GM21360 (cell line): ENCODE data around the gene ETV7.
A peak's percentile ranks its signal among the peaks of the same experiment; 100 is the strongest.
"Not testable (repeated sequence)": the region's sequence is repeated elsewhere in the genome, so short reads cannot be mapped to it uniquely, and the experiment has no call there.

Source experiments
- ATAC-seq: cut with Tn5 transposase; IDR thresholded peaks from one replicate; pipeline ENCODE4 v1.9.1; 2021; ENCODE audit warnings: mild to moderate bottlenecking, moderate library complexity; ENCODE audit not compliant: unreplicated experiment

ETV7 gene

GRCh38 chr6:36364669-36365479 is 22.6 kb downstream of the ETV7 start:
- no peak for ATAC-seq

DNA sequence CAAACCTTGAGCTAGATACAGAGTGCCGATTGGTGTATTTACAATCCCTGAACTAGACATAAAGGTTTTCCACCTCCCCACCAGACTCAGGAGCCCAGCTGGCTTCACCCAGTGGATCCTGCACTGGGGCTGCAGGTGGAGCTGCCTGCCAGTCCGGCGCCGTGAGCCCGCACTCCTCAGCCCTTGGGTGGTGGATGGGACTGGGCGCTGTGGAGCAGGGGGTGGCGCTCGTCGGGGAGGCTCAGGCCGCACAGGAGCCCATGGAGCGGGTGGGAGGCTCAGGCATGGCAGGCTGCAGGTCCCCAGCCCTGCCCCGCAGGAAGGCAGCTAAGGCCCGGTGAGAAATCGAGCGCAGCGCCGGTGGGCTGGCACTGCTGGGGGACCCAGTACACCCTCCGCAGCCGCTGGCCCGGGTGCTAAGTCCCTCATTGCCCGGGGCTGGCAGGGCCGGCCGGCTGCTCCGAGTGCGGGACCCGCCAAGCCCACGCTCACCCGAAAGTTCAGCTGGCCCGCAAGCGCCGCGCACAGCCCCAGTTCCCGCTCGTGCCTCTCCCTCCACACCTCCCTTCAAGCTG is 23.3 kb downstream of the ETV7 start:
- ATAC-seq, result not testable (repeated sequence)

DNA sequence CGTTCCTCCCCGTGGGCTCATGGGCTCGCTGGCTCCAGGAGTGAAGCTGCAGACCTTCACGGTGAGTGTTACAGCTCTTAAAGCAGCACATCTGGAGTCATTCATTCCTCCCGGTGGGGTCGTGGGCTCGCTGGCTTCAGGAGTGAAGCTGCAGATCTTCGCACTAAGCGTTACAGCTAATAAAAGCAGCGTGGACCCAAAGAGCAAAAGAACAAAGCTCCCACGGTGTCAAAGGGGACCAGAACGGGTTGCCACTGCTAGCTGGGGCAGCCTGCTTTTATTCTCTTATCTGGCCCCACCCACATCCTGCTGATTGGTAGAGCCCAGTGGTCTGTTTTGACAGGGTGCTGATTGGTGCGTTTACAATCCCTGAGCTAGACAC is 24.1 kb downstream of the ETV7 start:
- ATAC-seq, result not testable (repeated sequence)

DNA sequence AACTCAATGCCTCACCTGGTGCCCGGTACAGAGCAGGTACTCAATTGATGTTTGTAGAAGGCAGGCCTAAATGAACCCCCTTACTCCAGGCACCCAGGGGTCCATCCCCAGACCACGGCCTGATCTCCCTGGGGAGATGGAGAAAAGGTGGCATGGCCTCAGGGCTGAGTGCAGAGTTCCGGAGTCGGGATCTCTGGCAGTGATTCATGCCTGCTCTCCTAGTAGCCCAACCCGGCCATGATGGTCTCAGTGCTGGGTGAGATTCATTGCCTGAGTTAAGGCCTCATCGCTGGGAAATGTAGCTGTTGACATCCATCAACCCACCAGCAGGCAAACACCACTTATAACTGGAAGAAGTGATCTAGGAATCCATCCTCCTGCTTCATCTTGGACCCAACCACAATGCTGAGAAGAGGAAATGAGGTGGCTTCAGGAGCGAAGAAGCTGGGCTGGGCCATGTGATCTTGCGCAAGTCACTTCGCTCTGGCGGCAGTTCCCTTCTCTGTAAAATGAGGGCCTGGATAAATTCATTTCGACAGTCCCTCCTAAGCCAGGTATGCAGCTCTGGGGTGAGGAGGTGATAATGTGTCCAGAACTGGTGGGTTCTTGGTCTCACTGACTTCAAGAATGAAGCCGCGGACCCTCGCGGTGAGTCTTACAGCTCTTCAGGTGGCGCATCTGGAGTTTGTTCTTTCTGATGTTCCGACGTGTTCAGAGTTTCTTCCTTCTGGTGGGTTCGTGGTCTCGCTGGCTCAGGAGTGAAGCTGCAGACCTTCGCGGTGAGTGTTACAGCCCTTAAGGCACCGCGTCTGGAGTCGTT is 24.7 kb downstream of the ETV7 start:
- no peak for ATAC-seq

DNA sequence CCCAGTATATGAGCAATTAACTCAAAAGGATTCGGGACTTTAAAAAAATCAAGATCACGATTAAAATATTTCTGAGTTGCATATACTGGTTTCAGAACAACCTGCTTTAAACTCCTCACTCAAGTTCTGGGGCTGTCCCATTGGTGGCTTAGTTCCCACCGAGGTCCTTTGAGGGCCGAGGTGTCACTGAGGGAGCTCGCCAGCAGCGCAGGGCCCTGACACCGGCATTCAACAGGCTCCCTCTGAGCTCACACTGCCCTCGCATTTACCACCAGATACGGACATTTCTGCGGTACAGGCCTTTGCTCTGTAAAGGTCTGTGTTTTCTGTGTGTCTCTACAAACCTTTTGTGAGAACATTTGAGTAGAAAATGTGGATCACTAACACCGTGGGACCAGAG is 26.4 kb downstream of the ETV7 start:
- no peak for ATAC-seq

DNA sequence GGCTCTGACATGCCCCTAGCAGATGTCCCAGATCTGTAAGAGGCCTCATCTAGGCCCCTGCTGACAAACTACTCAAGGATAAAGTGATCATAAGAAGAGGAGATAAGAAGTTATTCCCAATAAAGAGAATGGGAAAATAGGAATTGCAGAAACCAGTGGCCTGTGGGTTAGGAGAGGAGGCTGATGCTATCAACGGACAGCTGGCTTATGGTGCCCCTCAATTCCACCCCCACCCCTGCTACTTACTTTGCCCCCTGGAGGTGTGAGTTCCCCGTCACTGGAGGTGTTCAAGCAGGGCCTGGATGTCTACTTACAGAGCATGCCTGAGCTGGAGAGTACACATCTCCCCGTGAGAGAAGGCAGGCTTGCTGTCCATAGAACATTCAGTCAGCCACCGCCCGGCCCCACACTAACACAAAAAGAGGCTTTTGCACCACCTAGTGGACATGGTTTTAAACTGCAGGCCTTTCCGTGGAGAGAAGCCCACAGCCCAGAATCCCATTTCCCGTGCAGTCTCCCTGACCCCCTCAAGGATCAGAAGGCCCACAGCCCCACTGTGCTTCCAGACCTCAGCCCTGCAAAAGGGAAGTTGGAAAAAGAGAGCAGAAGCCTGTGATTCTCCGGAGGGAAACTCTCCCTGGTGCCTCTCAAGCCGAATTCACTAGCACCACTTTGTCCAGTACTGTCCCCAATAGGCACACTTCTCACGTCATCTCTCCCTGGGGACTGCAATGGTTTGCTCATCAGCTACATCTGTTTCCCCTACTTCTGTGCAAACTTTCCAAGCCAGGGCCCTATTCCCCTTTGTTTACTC is 27.0 kb downstream of the ETV7 start:
- no peak for ATAC-seq

- ATAC-seq, result peak; percentile 40
These were observed 29.1 kb downstream of the ETV7 start for GRCh38 chr6:36358226-36358915.

- ATAC-seq, result no peak
These were observed 29.6 kb downstream of the ETV7 start for GRCh38 chr6:36357872-36358225.

- ATAC-seq, result no peak
These were observed 31.6 kb downstream of the ETV7 start for GRCh38 chr6:36355819-36356218.

DNA sequence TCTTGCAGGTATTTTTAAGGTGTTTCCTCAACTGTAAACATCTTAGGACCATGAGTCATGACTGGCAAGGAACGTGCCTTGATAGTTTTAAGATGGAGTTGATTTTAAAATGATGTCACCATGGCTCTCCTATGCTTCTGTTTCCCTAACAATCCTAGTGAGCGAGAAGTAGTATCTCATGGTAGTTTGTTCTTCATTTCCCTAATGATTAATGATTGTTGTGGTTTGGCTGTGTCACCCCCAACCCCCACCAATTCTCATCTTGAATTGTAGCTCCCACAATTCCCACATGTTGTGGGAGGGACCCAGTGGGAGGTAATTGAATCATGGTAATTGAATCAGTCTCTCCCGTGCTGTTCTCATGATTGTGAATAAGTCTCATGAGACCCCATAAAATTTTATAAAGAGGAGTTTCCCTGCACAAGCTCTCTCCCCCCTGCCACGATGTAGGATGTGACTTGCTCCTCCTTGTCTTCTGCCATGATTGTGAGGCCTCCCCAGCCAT is 34.0 kb downstream of the ETV7 start:
- ATAC-seq, result no peak

DNA sequence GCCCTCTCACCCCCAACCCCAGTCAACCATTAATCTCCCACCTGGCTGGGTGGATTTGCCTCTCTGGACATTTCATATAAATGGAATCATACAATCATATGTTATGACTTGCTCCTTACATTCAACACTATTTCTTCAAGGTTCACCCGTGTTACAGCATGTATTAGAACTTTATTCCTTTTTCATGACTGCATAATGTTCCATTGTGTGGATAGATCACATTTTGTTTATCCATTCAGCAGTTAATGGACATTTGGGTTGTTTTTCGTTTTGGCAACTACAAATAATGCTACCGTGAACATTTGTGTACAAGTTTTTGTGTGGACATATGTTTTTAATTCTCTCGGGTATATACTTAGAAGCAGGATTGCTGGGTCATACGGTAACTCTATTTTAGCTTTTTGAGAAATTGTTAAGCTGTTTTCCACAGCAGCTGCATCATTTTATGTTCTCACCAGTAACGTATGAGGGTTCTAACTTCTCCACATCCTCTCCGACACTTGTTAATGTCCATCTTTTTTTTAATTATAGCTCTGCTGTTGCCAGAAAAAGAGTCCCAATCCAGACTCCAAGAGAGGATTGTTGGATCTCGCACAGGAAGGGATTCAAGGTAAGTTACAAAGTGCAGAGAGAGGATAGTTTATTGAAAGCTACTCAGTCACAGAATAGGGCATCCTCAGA is 34.9 kb downstream of the ETV7 start:
- ATAC-seq, result no peak

GRCh38 chr6:36350681-36351571 is 36.5 kb downstream of the ETV7 start:
- ATAC-seq, result no peak

DNA sequence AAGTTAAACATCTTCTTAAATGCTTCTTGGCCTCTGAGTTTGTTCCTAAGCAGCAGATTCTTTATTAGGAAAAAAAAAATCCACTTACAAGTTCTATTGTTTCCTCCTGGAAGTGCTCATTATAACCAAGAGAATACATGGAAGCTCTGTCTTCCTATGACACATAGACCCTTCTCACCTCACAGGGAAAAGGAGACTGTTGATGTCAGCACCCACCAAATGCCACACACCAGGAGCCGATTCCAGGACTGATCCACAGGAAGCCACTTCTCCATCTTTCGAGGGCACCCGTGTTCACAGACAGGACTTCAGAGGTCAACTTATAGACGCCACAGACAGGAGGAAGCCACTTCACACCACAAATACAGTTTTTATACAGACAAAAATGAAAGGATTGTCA is 37.4 kb downstream of the ETV7 start:
- ATAC-seq, result no peak

- ATAC-seq, result no peak
These were observed 38.2 kb downstream of the ETV7 start for GRCh38 chr6:36349240-36349639.

DNA sequence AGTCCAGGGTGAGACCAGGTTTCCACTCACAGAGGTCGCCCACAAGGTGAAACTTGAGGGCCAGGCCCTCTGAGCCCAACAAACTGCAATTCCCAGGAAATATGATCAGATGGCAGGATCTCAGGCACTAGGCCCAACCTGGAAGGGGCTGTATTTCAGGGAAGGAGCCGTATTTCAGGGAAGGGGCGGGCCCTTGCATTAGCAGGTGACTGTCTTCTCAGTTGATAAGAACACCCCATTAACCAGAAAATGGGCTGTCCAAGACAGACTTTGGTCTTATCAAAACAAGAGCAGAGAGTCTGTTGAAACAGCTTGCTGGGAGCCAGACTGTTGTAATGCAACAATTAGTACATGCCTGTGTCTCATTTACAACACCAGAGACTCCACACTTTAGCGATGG is 39.8 kb downstream of the ETV7 start:
- no peak for ATAC-seq

GRCh38 chr6:36346486-36347273 is 40.8 kb downstream of the ETV7 start:
- no peak for ATAC-seq

DNA sequence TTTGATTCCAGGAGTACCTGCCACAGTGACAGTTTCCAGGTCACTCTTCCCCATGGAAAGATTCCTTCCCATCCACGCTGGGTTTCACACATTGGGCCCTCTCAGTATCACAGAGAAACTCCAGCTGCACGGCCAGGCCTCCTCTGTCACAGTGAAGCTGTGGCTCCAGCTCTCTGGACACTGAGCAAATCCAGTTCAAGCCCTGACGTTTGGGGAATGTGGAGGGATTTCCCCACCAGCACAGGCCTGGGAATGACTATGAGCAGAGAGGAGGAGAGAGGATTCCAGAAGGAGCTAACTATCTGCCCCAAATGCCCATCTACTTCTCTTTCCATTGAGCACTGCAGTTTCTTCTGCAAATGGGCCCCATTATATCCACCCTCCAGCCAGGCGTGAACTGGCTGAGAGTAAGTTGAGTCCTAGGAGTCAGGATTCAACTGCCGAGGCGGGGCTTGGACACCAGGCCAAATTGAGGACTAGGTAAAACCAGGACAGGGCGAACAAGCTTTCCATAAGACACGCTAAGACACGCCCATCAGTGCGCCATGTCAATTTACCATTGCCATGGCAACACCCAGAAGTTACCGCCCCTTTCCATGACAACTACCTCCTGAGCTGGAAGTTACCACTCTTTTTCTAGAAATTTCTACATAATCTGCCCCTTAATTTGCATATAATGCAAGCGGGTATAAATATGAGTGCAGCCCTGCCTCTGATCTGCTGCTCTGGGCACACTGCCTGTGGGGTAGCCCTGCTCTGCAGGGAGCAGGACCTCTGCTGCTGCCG is 41.6 kb downstream of the ETV7 start:
- no peak for ATAC-seq
